ENCODE data around the gene CAPN5.

- no peak for TF ChIP-seq CTCF (IDR thresholded peaks at IDR 0.05)
- TF ChIP-seq HOXA7 (CRISPR knock-in tag; IDR thresholded peaks at IDR 0.05), result no peak
- TF ChIP-seq POLR2A (IDR thresholded peaks at IDR 0.05; ENCODE audit: low read length), result no peak
- TF ChIP-seq RFX5 (IDR thresholded peaks at IDR 0.05), result no peak
- TF ChIP-seq CHD2 (IDR thresholded peaks at IDR 0.05; ENCODE audit: low read length, partially characterized antibody), result no peak
- no peak for TF ChIP-seq JUNB (IDR thresholded peaks at IDR 0.05)
- no peak for TF ChIP-seq USF2 (IDR thresholded peaks at IDR 0.05)
- no peak for TF ChIP-seq RAD21 (conservative IDR thresholded peaks at IDR 0.05 in 1 of 2, IDR thresholded peaks at IDR 0.05 in 1 of 2)
- TF ChIP-seq RCOR1 (IDR thresholded peaks at IDR 0.05; ENCODE audit: low read depth, low read length), result no peak
- no peak for TF ChIP-seq SMC3 (IDR thresholded peaks at IDR 0.05)
- no peak for TF ChIP-seq CEBPB (IDR thresholded peaks at IDR 0.05)
- no peak for TF ChIP-seq MAZ (IDR thresholded peaks at IDR 0.05; ENCODE audit: borderline replicate concordance, low read depth, low read length)
- no peak for TF ChIP-seq MAX (IDR thresholded peaks at IDR 0.05)
Measured at GRCh38 chr11:77090373-77091111, 23.8 kb downstream of the CAPN5 start.
